Measurements from ENCODE around the gene PTK6.

Gene PTK6

GRCh38 chr20:63555661-63556381 is 18.6 kb upstream of the PTK6 start:
- H3K27ac ChIP-seq (ENCODE audit: low read depth, low read length, poor library complexity, severe bottlenecking), result no peak overlapping the region
- no peaks in the 10 kb centered on the region for H3K36me3 ChIP-seq (ENCODE audit: insufficient read depth, low read length)
- H3K4me3 ChIP-seq (ENCODE audit: low read depth, low read length, poor library complexity, severe bottlenecking), result no peak overlapping the region
- no peaks in the 10 kb centered on the region for H3K9me3 ChIP-seq (ENCODE audit: low read length)
- H4K20me1 ChIP-seq (ENCODE audit: insufficient read depth, low read length), result no peaks in the 10 kb centered on the region
- no peak overlapping the region for H2AFZ ChIP-seq (ENCODE audit: low read length)
- TF ChIP-seq EZH2 (IDR thresholded peaks at IDR 0.05; ENCODE audit: borderline replicate concordance, low read length) (no peak), CTCF (IDR thresholded peaks at IDR 0.05; ENCODE audit: low read length) (no peak)
- 0 out of 2 replicates have a peak, but pooled peaks cover 5% of the 10 kb centered on the region for H3F3A ChIP-seq (ENCODE audit: insufficient read depth, low read length)
- H3K79me2 ChIP-seq (ENCODE audit: insufficient read depth, low read length), result no peaks in the 10 kb centered on the region
- H3K9me2 ChIP-seq (ENCODE audit: low read depth, low read length), result no peaks in the 10 kb centered on the region
- no peak overlapping the region for H3K9ac ChIP-seq (ENCODE audit: low read length)
- H3K4me1 ChIP-seq (ENCODE audit: insufficient read depth, low read length, severe bottlenecking), result peaks cover 18% of the 10 kb centered on the region
- H3K27me3 ChIP-seq (ENCODE audit: insufficient read depth, low read length), result peaks cover 9% of the 10 kb centered on the region; the same call in 1 of the 2 replicates
- no peak overlapping the region for H3K4me2 ChIP-seq (ENCODE audit: low read length)

- Histone ChIP-seq H3K9ac (ENCODE audit: low read length) (no peak overlapping the region), H3K79me2 (ENCODE audit: insufficient read depth, low read length) (no peaks in the 10 kb centered on the region), H3K27me3 (ENCODE audit: insufficient read depth, low read length) (peaks cover 11% of the 10 kb centered on the region; the same call in 1 of the 2 replicates), H3K36me3 (ENCODE audit: insufficient read depth, low read length) (no peaks in the 10 kb centered on the region), H4K20me1 (ENCODE audit: insufficient read depth, low read length) (no peaks in the 10 kb centered on the region), H3K9me3 (ENCODE audit: low read length) (no peaks in the 10 kb centered on the region), H3F3A (ENCODE audit: insufficient read depth, low read length) (0 out of 2 replicates have a peak, but pooled peaks cover 5% of the 10 kb centered on the region), H3K4me3 (ENCODE audit: low read depth, low read length, poor library complexity, severe bottlenecking) (no peak overlapping the region), H3K9me2 (ENCODE audit: low read depth, low read length) (no peaks in the 10 kb centered on the region), H2AFZ (ENCODE audit: low read length) (no peak overlapping the region), H3K4me1 (ENCODE audit: insufficient read depth, low read length, severe bottlenecking) (peaks cover 18% of the 10 kb centered on the region), H3K4me2 (ENCODE audit: low read length) (peak overlapping the region; percentile 61; the same call in 1 of the 2 replicates), H3K27ac (ENCODE audit: low read depth, low read length, poor library complexity, severe bottlenecking) (no peak overlapping the region)
- TF ChIP-seq CTCF (IDR thresholded peaks at IDR 0.05; ENCODE audit: low read length), result no peak
- no peak for TF ChIP-seq EZH2 (IDR thresholded peaks at IDR 0.05; ENCODE audit: borderline replicate concordance, low read length)
These were observed 17.4 kb upstream of the PTK6 start for GRCh38 chr20:63554361-63555278.

DNA sequence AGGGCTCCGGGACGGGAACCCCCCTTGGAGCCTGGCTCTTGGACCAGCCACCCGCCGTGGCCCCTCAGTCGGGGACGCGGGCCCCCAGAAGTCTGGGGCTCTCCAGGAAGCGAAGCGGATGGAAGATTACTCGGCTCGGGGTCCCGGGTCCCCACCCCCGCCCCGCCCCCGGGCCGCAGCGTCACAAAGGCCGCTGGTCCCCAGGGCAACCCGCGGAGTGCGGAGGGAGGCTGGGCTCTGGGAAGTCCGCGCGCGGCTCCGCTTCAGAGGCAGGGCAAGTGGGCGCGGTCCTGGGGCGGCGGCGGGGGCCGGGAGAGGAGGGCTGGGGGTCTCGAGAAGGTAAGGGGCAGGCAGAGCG is 16.7 kb upstream of the PTK6 start, which contains the start of gene FNDC11:
Gene FNDC11 (plus strand): TSS at position 227 of the 358 bp plus-strand sequence. CDS start 1,505 bp downstream, outside the sequence.
- H3K4me3 ChIP-seq (ENCODE audit: low read depth, low read length, poor library complexity, severe bottlenecking), result peak within 1 kb of the TSS; percentile 48
- no peaks in the 10 kb centered on the region for H3K9me3 ChIP-seq (ENCODE audit: low read length)
- peak within 1 kb of the TSS; percentile 61 for H3K4me2 ChIP-seq (ENCODE audit: low read length)
- no peak for TF ChIP-seq EZH2 (IDR thresholded peaks at IDR 0.05; ENCODE audit: borderline replicate concordance, low read length)
- no peak within 1 kb of the TSS for H3K9ac ChIP-seq (ENCODE audit: low read length)
- peaks cover 11% of the 10 kb centered on the region; the same call in 1 of the 2 replicates for H3K27me3 ChIP-seq (ENCODE audit: insufficient read depth, low read length)
- H3K36me3 ChIP-seq (ENCODE audit: insufficient read depth, low read length), result no peaks in the 10 kb centered on the region
- no peaks in the 10 kb centered on the region for H4K20me1 ChIP-seq (ENCODE audit: insufficient read depth, low read length)
- no peaks in the 10 kb centered on the region for H3K9me2 ChIP-seq (ENCODE audit: low read depth, low read length)
- no peak within 1 kb of the TSS for H3K27ac ChIP-seq (ENCODE audit: low read depth, low read length, poor library complexity, severe bottlenecking)
- no peaks in the 10 kb centered on the region for H3K79me2 ChIP-seq (ENCODE audit: insufficient read depth, low read length)
- H3K4me1 ChIP-seq (ENCODE audit: insufficient read depth, low read length, severe bottlenecking), result peaks cover 18% of the 10 kb centered on the region
- no peak within 1 kb of the TSS for H2AFZ ChIP-seq (ENCODE audit: low read length)
- H3F3A ChIP-seq (ENCODE audit: insufficient read depth, low read length), result 0 out of 2 replicates have a peak, but pooled peaks cover 5% of the 10 kb centered on the region
